Skin of body (tissue), 2 donors: Measurements from ENCODE around the gene RNF41. TPM values are rescaled to one million over a fixed set of nuclear protein-coding genes. Genes with fewer than 3 reads are reported as not detected.
"Not testable (repeated sequence)": the region's sequence is repeated elsewhere in the genome, so short reads cannot be mapped to it uniquely, and the experiment has no call there.

ENCODE experiments used
- DNase-seq: peaks from one replicate; lab custom pipeline; 2025; lab: John Stamatoyannopoulos, UW
- total RNA-seq: library from RNA; depleted of rRNA; stranded (reverse); fragments of >200 nt; gene quantifications from one replicate; pipeline ENCODE4 v1.2.3, GENCODE V29; 2014

The RNF41 gene
- total RNA-seq, 1 donor from 2014 or later, result 36.2 TPM

DNA sequence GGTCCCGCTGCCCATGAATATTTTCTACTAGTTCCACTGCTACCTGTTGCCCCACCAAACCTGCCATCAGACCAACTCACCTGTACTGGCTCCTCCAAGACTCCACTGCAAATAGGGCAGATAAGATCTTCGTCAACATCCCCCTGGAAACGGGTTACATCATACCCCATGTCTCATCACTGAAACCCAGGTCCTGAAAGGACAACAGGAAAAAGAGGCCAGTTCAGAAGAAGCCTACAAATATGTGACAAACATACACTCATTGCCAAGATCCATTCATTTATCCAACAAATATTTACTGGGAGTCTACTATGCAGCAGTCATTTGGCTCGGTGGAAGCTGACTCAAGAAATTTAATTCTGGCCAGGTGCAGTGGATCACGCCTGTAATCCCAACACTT lies 7.8 kb downstream of the RNF41 start:
- DNase-seq, result no peak

- DNase-seq, result no peak
Observed at GRCh38 chr12:56212361-56212760, 9.4 kb downstream of the RNF41 start.

- DNase-seq, result no peak
Observed at GRCh38 chr12:56208006-56208405, 13.7 kb downstream of the RNF41 start.

DNA sequence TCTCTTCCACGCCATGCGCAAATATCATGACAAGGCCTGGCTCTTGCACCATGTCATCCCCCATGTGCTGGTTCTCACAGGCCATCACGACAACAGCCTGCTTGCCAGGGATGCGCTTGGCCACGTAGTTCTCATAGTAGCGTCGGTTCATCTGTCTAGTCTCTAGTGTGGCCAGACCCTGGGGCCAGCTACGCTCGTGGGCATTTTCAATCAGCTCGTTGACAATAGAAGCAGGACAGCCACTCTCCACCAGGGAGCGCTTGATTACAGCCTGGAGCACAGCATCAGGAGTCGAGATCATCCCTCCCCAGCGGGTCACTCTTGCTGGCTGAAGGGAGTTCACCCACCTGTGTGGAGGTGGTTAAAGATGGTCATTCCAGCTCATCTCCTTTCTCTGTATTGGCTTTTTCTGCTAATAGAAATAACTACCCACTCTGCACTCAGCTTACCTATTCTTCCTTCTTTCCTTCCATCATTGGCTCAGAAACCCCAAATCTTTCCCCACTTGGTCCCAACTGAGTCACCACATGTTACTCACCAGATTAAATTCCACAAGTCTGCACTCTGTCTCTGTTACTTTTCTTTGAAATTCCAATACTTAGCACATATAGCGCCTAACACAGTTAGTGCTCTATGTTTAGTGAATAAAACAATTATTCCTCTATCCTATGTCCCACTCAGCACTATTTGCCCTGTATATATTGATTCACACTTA lies 15.1 kb downstream of the RNF41 start:
- no peak for DNase-seq

DNA sequence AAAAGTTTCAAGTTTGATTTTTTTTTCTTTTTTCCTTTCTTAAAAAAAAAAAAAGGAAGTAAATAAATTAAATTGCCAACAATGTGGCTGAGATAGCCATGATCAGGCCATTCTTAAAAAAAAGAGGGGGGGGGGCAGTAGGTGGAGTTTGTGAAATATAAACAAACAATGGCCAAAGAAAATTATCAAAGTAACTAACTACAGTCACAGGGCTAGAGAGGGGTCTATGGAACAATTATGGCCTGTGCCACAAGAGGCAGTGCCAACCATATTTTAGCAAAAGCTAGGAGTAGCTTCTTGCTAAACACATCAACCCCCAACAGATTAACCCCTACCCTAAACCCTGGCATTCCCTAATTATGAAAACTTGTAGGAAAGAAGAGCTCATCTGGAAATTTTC lies 16.3 kb downstream of the RNF41 start:
- no peak for DNase-seq

- DNase-seq, result no peak
Observed at GRCh38 chr12:56204275-56204674, 17.4 kb downstream of the RNF41 start.

DNA sequence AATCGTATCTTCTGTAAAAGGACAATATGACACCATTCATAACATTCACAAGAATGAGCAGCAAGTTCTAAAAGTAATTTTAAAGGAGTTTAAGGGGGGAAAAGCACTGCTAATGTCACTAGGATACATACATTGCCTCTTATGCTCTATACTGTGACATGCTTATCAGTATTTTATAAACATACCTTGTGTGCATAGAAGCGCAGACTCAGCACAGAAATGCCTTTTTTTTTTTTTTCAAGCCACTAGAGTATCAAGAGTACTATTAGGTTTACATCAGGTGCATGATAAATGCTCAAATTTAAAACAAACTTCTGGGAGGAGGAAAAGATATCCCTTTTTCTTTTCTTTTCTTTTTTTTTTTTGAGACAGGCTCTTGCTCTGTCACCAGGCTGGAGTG lies 18.9 kb downstream of the RNF41 start:
- DNase-seq, result no peak

DNA sequence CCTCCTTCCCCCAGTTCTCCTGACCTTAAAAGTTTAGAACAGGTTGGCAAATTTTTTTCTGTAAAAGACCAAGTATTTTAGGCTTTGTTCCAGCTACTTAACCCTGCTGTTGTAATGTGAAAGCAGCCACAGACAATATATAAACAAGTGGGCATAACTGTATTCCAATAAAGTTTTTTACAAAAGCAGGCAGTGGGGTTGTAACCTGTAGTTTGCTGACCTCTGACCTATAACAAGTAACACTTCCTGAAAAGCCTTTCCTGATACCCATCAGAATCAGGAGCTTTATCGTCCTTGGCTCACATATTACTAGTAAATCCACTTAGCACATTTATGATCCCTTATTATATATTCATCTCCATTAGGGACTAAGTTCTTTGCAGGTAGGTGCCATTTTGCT lies 19.4 kb downstream of the RNF41 start:
- no peak for DNase-seq

GRCh38 chr12:56198836-56199235 lies 22.9 kb downstream of the RNF41 start:
- DNase-seq, result no peak

- DNase-seq, result no peak
Observed at GRCh38 chr12:56197921-56198635, 23.6 kb downstream of the RNF41 start.

- not testable (repeated sequence) for DNase-seq
Observed at GRCh38 chr12:56196818-56197550, 24.7 kb downstream of the RNF41 start.

DNA sequence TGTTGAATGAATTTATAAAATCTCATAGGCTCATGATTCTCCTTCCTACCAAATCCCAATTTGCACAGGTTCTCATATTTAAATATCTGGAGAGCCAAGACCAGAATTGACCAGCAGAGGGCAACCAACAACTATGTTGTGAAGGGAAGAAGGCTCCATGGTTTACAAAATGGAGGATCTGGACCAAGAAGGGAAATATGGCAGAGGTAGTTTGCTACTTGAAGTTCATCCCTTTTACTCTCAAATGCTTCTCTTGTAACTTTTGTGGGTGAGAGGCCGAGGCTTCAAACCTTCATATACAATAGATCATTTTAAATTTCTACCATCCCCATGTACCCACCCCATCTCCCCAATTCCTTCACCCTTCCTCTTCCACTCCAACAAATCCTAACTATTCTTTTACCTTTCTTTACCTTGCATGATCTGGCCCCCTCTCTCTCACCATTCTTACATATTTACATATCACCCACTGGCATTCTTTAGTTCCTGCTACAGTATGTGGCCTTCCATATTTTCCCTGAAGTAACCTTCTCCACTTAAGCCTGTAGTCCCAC lies 28.6 kb downstream of the RNF41 start:
- peak; percentile 60 for DNase-seq

- no peak for DNase-seq
Observed at GRCh38 chr12:56192582-56192981, 29.1 kb downstream of the RNF41 start.

DNA sequence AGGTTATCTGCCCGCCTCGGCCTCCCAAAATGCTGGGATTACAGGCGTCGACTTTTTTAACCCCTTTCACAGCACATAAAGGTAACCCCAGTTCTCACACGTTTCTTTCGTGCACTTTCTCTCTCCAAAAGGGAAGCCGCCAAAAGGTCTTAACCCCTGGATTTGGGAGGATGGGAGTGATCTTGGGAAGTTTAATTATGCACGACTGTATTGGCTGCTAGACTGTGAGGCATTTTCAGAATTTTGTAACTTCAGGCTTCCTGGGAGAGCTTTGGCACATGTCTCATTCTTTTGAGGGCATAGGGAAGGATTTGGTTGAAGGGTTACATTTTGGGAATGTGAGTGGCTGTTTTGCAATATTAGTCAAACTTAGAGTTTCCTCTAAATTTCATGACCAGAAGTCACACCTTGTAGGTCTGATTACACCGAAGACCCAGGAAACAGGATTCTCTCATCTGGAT lies 31.0 kb downstream of the RNF41 start:
- no peak for DNase-seq

DNA sequence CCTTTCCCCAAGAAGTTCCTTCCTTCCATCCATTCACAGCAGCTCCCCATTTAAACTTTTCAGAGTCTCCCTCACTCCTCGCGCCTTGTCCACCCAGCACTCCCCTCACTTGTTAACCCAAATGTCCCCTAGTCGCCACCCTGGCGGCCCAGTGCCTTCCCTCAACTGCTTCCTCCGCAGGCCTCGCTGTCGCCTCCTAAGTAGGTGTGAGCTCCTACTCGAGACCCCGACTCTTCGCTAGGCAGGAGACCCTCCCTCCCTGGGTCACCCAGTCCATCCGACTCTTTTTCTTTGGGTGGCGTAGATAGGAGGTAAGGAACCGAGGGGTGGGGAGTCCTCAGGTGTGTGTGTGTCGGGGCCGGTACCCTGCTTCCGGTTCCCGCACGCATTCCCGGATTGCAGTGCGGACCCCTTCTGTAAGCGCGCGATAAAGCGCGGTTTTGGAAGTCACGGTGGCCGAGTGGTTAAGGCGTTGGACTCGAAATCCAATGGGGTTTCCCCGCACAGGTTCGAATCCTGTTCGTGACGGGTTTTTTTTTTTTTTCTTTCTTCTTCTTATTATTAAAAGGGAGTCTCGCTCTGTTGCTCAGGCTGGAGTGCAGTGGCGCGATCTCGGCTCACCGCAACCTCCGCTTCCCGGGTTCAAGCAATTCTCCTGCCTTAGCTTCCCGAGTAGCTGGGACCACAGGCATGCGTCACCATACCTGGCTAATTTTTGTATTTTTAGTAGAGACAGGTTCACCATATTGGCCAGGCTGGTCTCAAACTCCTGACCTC lies 31.6 kb downstream of the RNF41 start:
- DNase-seq, result peak; percentile 79

- peak; percentile 84 for DNase-seq
Observed at GRCh38 chr12:56189099-56189917, 32.4 kb downstream of the RNF41 start, which contains the start of gene SMARCC2. TSS of gene SMARCC2 (minus strand) at chr12:56189483. CDS start at chr12:56189461, 22 bp downstream.

GRCh38 chr12:56188778-56189098 lies 33.0 kb downstream of the RNF41 start:
- DNase-seq, result no peak

GRCh38 chr12:56188131-56188777 lies 33.5 kb downstream of the RNF41 start:
- no peak for DNase-seq

GRCh38 chr12:56186957-56187356 lies 34.8 kb downstream of the RNF41 start:
- no peak for DNase-seq

GRCh38 chr12:56178347-56178746 lies 43.4 kb downstream of the RNF41 start:
- no peak for DNase-seq
